CD8-positive, alpha-beta memory T cell (primary cell): ENCODE results near the gene KRT13. TPM values are rescaled to one million over a fixed set of nuclear protein-coding genes. Genes with fewer than 3 reads are reported as not detected.

Source experiments
- CTCF ChIA-PET: fragments of 350-600 bp; sonication (Branson Sonifier 250); formaldehyde crosslinking; loops from one replicate; lab custom pipeline; 2021; ENCODE audit warnings: antibody characterized with exemption; lab: Charles Lee
- POLR2A ChIA-PET: fragments of 350-600 bp; sonication (Branson Sonifier 250); formaldehyde crosslinking; loops from one replicate; lab custom pipeline; 2021; ENCODE audit warnings: antibody characterized with exemption; lab: Charles Lee
- DNase-seq, 5 donors: peaks; one replicate each; pipeline versions ENCODE4 v3.0.0 to v3.0.0-alpha.2; 2020 to 2022; ENCODE audit warnings: mixed read lengths in 1 of 5
- H3K27ac ChIP-seq: one replicate; pipeline ENCODE4 v1.7.0; 2013; ENCODE audit warnings: low read depth, mild to moderate bottlenecking, low read length, moderate library complexity
- H3K27me3 ChIP-seq: 2 replicates; pipeline ENCODE4 v1.7.0; 2013; ENCODE audit warnings: low read length, mild to moderate bottlenecking; ENCODE audit not compliant: insufficient read depth, poor library complexity, severe bottlenecking
- H3K36me3 ChIP-seq: 2 replicates; pipeline ENCODE4 v1.7.0; 2013; ENCODE audit warnings: mild to moderate bottlenecking, low read length, moderate library complexity; ENCODE audit not compliant: insufficient read depth
- H3K4me1 ChIP-seq: 2 replicates; pipeline ENCODE4 v1.7.0; 2013; ENCODE audit warnings: mild to moderate bottlenecking, low read length, moderate library complexity; ENCODE audit not compliant: insufficient read depth
- H3K4me3 ChIP-seq: 2 replicates; pipeline ENCODE4 v1.7.0; 2013; ENCODE audit warnings: mild to moderate bottlenecking, low read length
- H3K9me3 ChIP-seq: 2 replicates; pipeline ENCODE4 v1.7.0; 2013; ENCODE audit warnings: mild to moderate bottlenecking, low read length
- H3K27ac Mint-ChIP-seq, 8 donors: one replicate each; pipeline ENCODE4 v1.8.0; 2020 to 2021; ENCODE audit warnings: mixed read lengths in 8 of 8, mild to moderate bottlenecking in 6 of 8, inconsistent platforms in 3 of 8, moderate library complexity in 3 of 8
- H3K27me3 Mint-ChIP-seq, 2 donors: one replicate each; pipeline ENCODE4 v1.8.0; 2020 to 2021; ENCODE audit warnings: mixed read lengths in 2 of 2, mild to moderate bottlenecking in 1 of 2, moderate library complexity in 1 of 2
- H3K36me3 Mint-ChIP-seq, 3 donors: one replicate each; pipeline ENCODE4 v1.8.0; 2020 to 2021; ENCODE audit warnings: mixed read lengths in 3 of 3, inconsistent platforms in 1 of 3, mild to moderate bottlenecking in 1 of 3
- H3K4me1 Mint-ChIP-seq, 3 donors: one replicate each; pipeline ENCODE4 v1.8.0; 2020 to 2021; ENCODE audit warnings: mixed read lengths in 3 of 3, inconsistent platforms in 1 of 3, mild to moderate bottlenecking in 1 of 3
- H3K4me3 Mint-ChIP-seq, 7 donors: one replicate each; pipeline ENCODE4 v1.8.0; 2020 to 2021; ENCODE audit warnings: mixed read lengths in 7 of 7, mild to moderate bottlenecking in 6 of 7, moderate library complexity in 4 of 7, inconsistent platforms in 2 of 7
- H3K9me3 Mint-ChIP-seq, 5 donors: one replicate each; pipeline ENCODE4 v1.8.0; 2020 to 2022; ENCODE audit warnings: mixed read lengths in 5 of 5, mild to moderate bottlenecking in 3 of 5, moderate library complexity in 2 of 5, inconsistent platforms in 1 of 5
- polyA plus RNA-seq: library from polyadenylated mRNA; unstranded; fragments of 300-500 nt; fragmentation: Illumina TruSeq; gene quantifications from one replicate; pipeline ENCODE4 v1.2.3, GENCODE V29; 2021
- total RNA-seq, 2 experiments: library from RNA; stranded (reverse); gene quantifications; one replicate each; pipeline ENCODE4 v1.2.3, GENCODE V29; 2021

Gene KRT13
- total and polyA plus RNA-seq, 3 experiments from 2014 or later, result not detected

- peaks cover 9% of the 10 kb centered on the region for H3K4me1 ChIP-seq
Observed at GRCh38 chr17:41492771-41493170, 12.6 kb downstream of the KRT13 start.

GRCh38 chr17:41492351-41492750 lies 13.1 kb downstream of the KRT13 start:
- DNase-seq, result no peak
- Mint-ChIP-seq H3K4me1 (peaks cover 13 to 19% (median 17%) of the 10 kb centered on the region in 3 donors), H3K27me3 (peaks cover 0 to 3% of the 10 kb centered on the region in 2 donors), H3K36me3 (no peaks in the 10 kb centered on the region), H3K4me3 (no peak overlapping the region), H3K27ac (peak overlapping the region in 1 of 8 donors; percentile 40), H3K9me3 (no peaks in the 10 kb centered on the region)
- Histone ChIP-seq H3K27ac (no peak overlapping the region), H3K4me1 (peaks cover 9% of the 10 kb centered on the region), H3K9me3 (no peaks in the 10 kb centered on the region), H3K36me3 (no peaks in the 10 kb centered on the region), H3K4me3 (no peak overlapping the region), H3K27me3 (no peaks in the 10 kb centered on the region)
- POLR2A ChIA-PET, result no interaction called here
- CTCF ChIA-PET, result interaction anchor here (1.2 kb wide), 1 partner anchor 169 kb away, joined by 4 read pairs; no protein-coding TSS in a partner anchor

More at GRCh38 chr17:41492771-41493170, 12.6 kb downstream of the KRT13 start:
- Histone ChIP-seq H3K4me3 (no peak overlapping the region), H3K27ac (no peak overlapping the region), H3K9me3 (no peaks in the 10 kb centered on the region), H3K36me3 (no peaks in the 10 kb centered on the region), H3K27me3 (no peaks in the 10 kb centered on the region)
- CTCF ChIA-PET, result no interaction called here
- Mint-ChIP-seq H3K4me1 (peaks cover 13 to 19% (median 17%) of the 10 kb centered on the region in 3 donors), H3K27me3 (peaks cover 0 to 3% of the 10 kb centered on the region in 2 donors), H3K27ac (peak overlapping the region in 1 of 8 donors; percentile 43), H3K9me3 (no peaks in the 10 kb centered on the region), H3K4me3 (no peak overlapping the region), H3K36me3 (no peaks in the 10 kb centered on the region)
- POLR2A ChIA-PET, result no interaction called here
- no peak for DNase-seq

- DNase-seq, result no peak
- Mint-ChIP-seq H3K4me1 (peaks cover 8 to 11% (median 9%) of the 10 kb centered on the region in 3 donors), H3K36me3 (no peaks in the 10 kb centered on the region), H3K27me3 (peaks cover 1 to 6% of the 10 kb centered on the region in 2 donors), H3K4me3 (peak overlapping the region in 1 of 7 donors; percentile 41), H3K27ac (peak overlapping the region in 1 of 8 donors; percentile 11), H3K9me3 (no peaks in the 10 kb centered on the region)
- no peak overlapping the region for H3K4me3 ChIP-seq
- no peaks in the 10 kb centered on the region for H3K9me3 ChIP-seq
- CTCF ChIA-PET, result interaction anchor here (1.2 kb wide), 1 partner anchor 168 kb away, joined by 4 read pairs; no protein-coding TSS in a partner anchor
- no peaks in the 10 kb centered on the region for H3K27me3 ChIP-seq
- H3K4me1 ChIP-seq, result peaks cover under 1% of the 10 kb centered on the region
- POLR2A ChIA-PET, result no interaction called here
- no peak overlapping the region for H3K27ac ChIP-seq
- no peaks in the 10 kb centered on the region for H3K36me3 ChIP-seq
Observed at GRCh38 chr17:41491476-41491875, 13.9 kb downstream of the KRT13 start.

GRCh38 chr17:41490000-41490990 lies 15.1 kb downstream of the KRT13 start:
- Histone ChIP-seq H3K4me1 (no peaks in the 10 kb centered on the region), H3K27ac (no peak overlapping the region), H3K36me3 (no peaks in the 10 kb centered on the region), H3K9me3 (no peaks in the 10 kb centered on the region), H3K27me3 (no peaks in the 10 kb centered on the region), H3K4me3 (no peak overlapping the region)
- POLR2A ChIA-PET, result no interaction called here
- CTCF ChIA-PET, result no interaction called here
- H3K27me3 Mint-ChIP-seq, result peaks cover 3 to 7% of the 10 kb centered on the region in 2 donors
- H3K4me3 Mint-ChIP-seq, result peak overlapping the region in 1 of 7 donors; percentile 20
- no peak for DNase-seq
- H3K9me3 Mint-ChIP-seq, result no peaks in the 10 kb centered on the region
- H3K27ac Mint-ChIP-seq, result peak overlapping the region in 4 of 8 donors; percentile 38 to 67 (median 50)
- peaks cover 8 to 11% (median 9%) of the 10 kb centered on the region in 3 donors for H3K4me1 Mint-ChIP-seq
- no peaks in the 10 kb centered on the region for H3K36me3 Mint-ChIP-seq

GRCh38 chr17:41489531-41489930 lies 15.9 kb downstream of the KRT13 start, which contains the start of gene KRT36:
Gene KRT36 (minus strand): TSS chr17:41489910. CDS start chr17:41489864, 46 bp downstream.
- no peaks in the 10 kb centered on the region for H3K36me3 Mint-ChIP-seq

GRCh38 chr17:41486809-41487530 lies 18.4 kb downstream of the KRT13 start:
- H3K4me3 Mint-ChIP-seq, result no peak overlapping the region
- no peak overlapping the region for H3K27ac ChIP-seq
- ChIA-PET POLR2A (no interaction called here), CTCF (interaction anchor here (1.4 kb wide), 1 partner anchor 106 kb away, joined by 3 read pairs; no protein-coding TSS in a partner anchor)
- no peaks in the 10 kb centered on the region for H3K36me3 ChIP-seq
- H3K4me1 Mint-ChIP-seq, result peaks cover 8 to 11% (median 9%) of the 10 kb centered on the region in 3 donors
- H3K9me3 Mint-ChIP-seq, result no peaks in the 10 kb centered on the region
- H3K36me3 Mint-ChIP-seq, result no peaks in the 10 kb centered on the region
- H3K4me3 ChIP-seq, result no peak overlapping the region
- H3K27me3 ChIP-seq, result no peaks in the 10 kb centered on the region
- H3K9me3 ChIP-seq, result no peaks in the 10 kb centered on the region
- H3K4me1 ChIP-seq, result no peaks in the 10 kb centered on the region
- H3K27ac Mint-ChIP-seq, result peak overlapping the region in 1 of 8 donors; percentile 75
- H3K27me3 Mint-ChIP-seq, result peaks cover 3 to 11% of the 10 kb centered on the region in 2 donors
- peak in 1 of 5 donors; percentile 8 for DNase-seq

More at GRCh38 chr17:41489531-41489930, 15.9 kb downstream of the KRT13 start, which contains the start of gene KRT36:
- Histone ChIP-seq H3K4me1 (no peaks in the 10 kb centered on the region), H3K36me3 (no peaks in the 10 kb centered on the region), H3K9me3 (no peaks in the 10 kb centered on the region), H3K4me3 (no peak within 1 kb of the TSS), H3K27ac (no peak within 1 kb of the TSS), H3K27me3 (no peaks in the 10 kb centered on the region)
- H3K9me3 Mint-ChIP-seq, result no peaks in the 10 kb centered on the region
- peak within 1 kb of the TSS in 5 of 8 donors; percentile 38 to 67 (median 46) for H3K27ac Mint-ChIP-seq
- H3K4me3 Mint-ChIP-seq, result peak within 1 kb of the TSS in 1 of 7 donors; percentile 20
- DNase-seq, result no peak
- ChIA-PET POLR2A (no interaction called here), CTCF (interaction anchor here (1.0 kb wide), 1 partner anchor 158 kb away, joined by 3 read pairs; no protein-coding TSS in a partner anchor)
- H3K4me1 Mint-ChIP-seq, result peaks cover 8 to 11% (median 9%) of the 10 kb centered on the region in 3 donors
- peaks cover 3 to 7% of the 10 kb centered on the region in 2 donors for H3K27me3 Mint-ChIP-seq

- H3K4me1 Mint-ChIP-seq, result peaks cover 8 to 11% (median 9%) of the 10 kb centered on the region in 3 donors
- no peaks in the 10 kb centered on the region for H3K9me3 ChIP-seq
- no peak overlapping the region for H3K4me3 ChIP-seq
- H3K9me3 Mint-ChIP-seq, result no peaks in the 10 kb centered on the region
- no peak overlapping the region for H3K27ac Mint-ChIP-seq
- no peak overlapping the region for H3K27ac ChIP-seq
- no peak overlapping the region for H3K4me3 Mint-ChIP-seq
- H3K36me3 ChIP-seq, result no peaks in the 10 kb centered on the region
- H3K4me1 ChIP-seq, result no peaks in the 10 kb centered on the region
- no peaks in the 10 kb centered on the region for H3K27me3 ChIP-seq
- no peak for DNase-seq
- peaks cover 3 to 11% of the 10 kb centered on the region in 2 donors for H3K27me3 Mint-ChIP-seq
- ChIA-PET CTCF (interaction anchor here (1.4 kb wide), 1 partner anchor 105 kb away, joined by 3 read pairs; no protein-coding TSS in a partner anchor), POLR2A (no interaction called here)
- no peaks in the 10 kb centered on the region for H3K36me3 Mint-ChIP-seq
Observed at GRCh38 chr17:41486316-41486715, 19.1 kb downstream of the KRT13 start.
